HCT116 (cell line): Measurements from ENCODE around the gene FFAR4. TPM values are rescaled to one million over a fixed set of nuclear protein-coding genes. Genes with fewer than 3 reads are reported as not detected.

Experiments used
- ATAC-seq: fragments of 200-7000 bp; cut with Tn5 transposase; 2 replicates; pipeline ENCODE4 v1.9.1; 2020; ENCODE audit warnings: mild to moderate bottlenecking, moderate library complexity
- BruUV-seq: library from RNA; stranded (reverse); fragments of 400-500 nt; replicated peaks from 2 replicates; lab custom pipeline; 2021; lab: Mats Ljungman, UMichigan
- CTCF ChIA-PET: fragments of 300-600 bp; sonication (Branson Sonifier 250); formaldehyde crosslinking; loops from one replicate; lab custom pipeline; 2021; ENCODE audit warnings: antibody characterized with exemption; lab: Charles Lee
- POLR2A ChIA-PET: fragments of 300-600, 350-600 bp; sonication (Branson Sonifier 250); formaldehyde crosslinking; loops from one replicate; lab custom pipeline; 2021; ENCODE audit warnings: antibody characterized with exemption; lab: Charles Lee
- RAD21 ChIA-PET, 2 experiments: fragments of 300-600 bp; sonication (Branson Sonifier 250); formaldehyde crosslinking; loops; one replicate each; lab custom pipeline; 2023; ENCODE audit warnings: low total read pairs in 2 of 2; ENCODE audit not compliant: uncharacterized antibody in 2 of 2, unreplicated experiment in 2 of 2, low non-redundant PET in 1 of 2; lab: Charles Lee
- DNase-seq: peaks from one replicate; pipeline ENCODE4 v3.0.0-alpha.2; 2010; ENCODE audit warnings: low read depth, low spot score
- H2AFZ ChIP-seq: fragments of 200-600 bp; shearing (Covaris generic), sonication (generic); 2 replicates; pipeline ENCODE4 v1.6.1; 2017; ENCODE audit warnings: low read depth, mixed run types, mixed read lengths, antibody characterized with exemption, low read length; ENCODE audit not compliant: poor library complexity, severe bottlenecking
- H3K27ac ChIP-seq: 2 replicates; pipeline ENCODE4 v1.5.1; 2012; ENCODE audit warnings: low read depth, low read length
- H3K27me3 ChIP-seq: fragments of 200-600 bp; sonication (generic); 2 replicates; pipeline ENCODE4 v1.6.1; 2016; ENCODE audit warnings: mixed run types, low read length, mixed read lengths; ENCODE audit not compliant: insufficient read depth
- H3K36me3 ChIP-seq, 2 experiments: fragments of 200-500 bp in 1 of 2; fragments of 200-600 bp in 1 of 2; sonication (Bioruptor generic) in 1 of 2; sonication (generic) in 1 of 2; 2 replicates each; pipeline versions ENCODE4 v1.5.1 to v1.6.1; 2014 to 2016; ENCODE audit warnings: low read length in 2 of 2, inconsistent platforms in 1 of 2, mixed read lengths in 1 of 2, mixed run types in 1 of 2; ENCODE audit not compliant: insufficient read depth in 2 of 2, control insufficient read depth in 1 of 2
- H3K4me1 ChIP-seq, 2 experiments: fragments of 200-600 bp in 1 of 2; sonication (generic) in 1 of 2; 2 replicates each; pipeline versions ENCODE4 v1.5.1 to v1.6.1; 2012 to 2017; ENCODE audit warnings: low read length in 2 of 2, inconsistent platforms in 1 of 2, mild to moderate bottlenecking in 1 of 2, mixed read lengths in 1 of 2, mixed run types in 1 of 2, moderate library complexity in 1 of 2; ENCODE audit not compliant: insufficient read depth in 2 of 2, control insufficient read depth in 1 of 2
- H3K4me2 ChIP-seq: fragments of 200-600 bp; sonication (generic); 2 replicates; pipeline ENCODE4 v1.6.1; 2017; ENCODE audit warnings: mixed run types, low read length, mixed read lengths
- H3K4me3 ChIP-seq, 2 experiments: fragments of 200-600 bp in 1 of 2; sonication (generic) in 1 of 2; replicated peaks in 1 of 2; 2 replicates each; pipeline ENCODE4 v1.5.1; 2011 to 2016; ENCODE audit warnings: low read length in 2 of 2, control low read depth in 1 of 2, low read depth in 1 of 2, mild to moderate bottlenecking in 1 of 2, mixed read lengths in 1 of 2, mixed run types in 1 of 2
- H3K79me2 ChIP-seq: fragments of 200-600 bp; sonication (generic); 2 replicates; pipeline ENCODE4 v1.6.1; 2017; ENCODE audit warnings: mild to moderate bottlenecking, mixed run types, low read length, moderate library complexity, mixed read lengths; ENCODE audit not compliant: insufficient read depth
- H3K9ac ChIP-seq: fragments of 200-600 bp; sonication (generic); 2 replicates; pipeline ENCODE4 v1.6.1; 2016; ENCODE audit warnings: low read length, mixed read lengths
- H3K9me2 ChIP-seq: fragments of 200-600 bp; sonication (generic), shearing (Covaris generic); 2 replicates; pipeline ENCODE4 v1.6.1; 2017; ENCODE audit warnings: mixed run types, mild to moderate bottlenecking, moderate library complexity; ENCODE audit not compliant: insufficient read depth
- H3K9me3 ChIP-seq, 2 experiments: fragments of 200-500 bp in 1 of 2; fragments of 200-600 bp in 1 of 2; sonication (Bioruptor generic) in 1 of 2; sonication (generic) in 1 of 2; 2 replicates each; pipeline ENCODE4 v1.6.1; 2014 to 2017; ENCODE audit warnings: low read length in 2 of 2, mixed read lengths in 2 of 2, inconsistent platforms in 1 of 2, low read depth in 1 of 2, mild to moderate bottlenecking in 1 of 2, mixed run types in 1 of 2, moderate library complexity in 1 of 2; ENCODE audit not compliant: control insufficient read depth in 1 of 2, insufficient read depth in 1 of 2
- H4K20me1 ChIP-seq: fragments of 200-600 bp; sonication (generic), shearing (Covaris generic); 2 replicates; pipeline ENCODE4 v1.6.1; 2017; ENCODE audit warnings: mixed run types, mild to moderate bottlenecking, moderate library complexity; ENCODE audit not compliant: insufficient read depth
- ATF3 ChIP-seq: IDR thresholded peaks from 2 replicates; pipeline ENCODE4 v1.6.1; 2012
- CBX3 ChIP-seq: IDR thresholded peaks from 2 replicates; pipeline ENCODE4 v1.6.1; 2012; ENCODE audit warnings: low read depth
- EGR1 ChIP-seq: IDR thresholded peaks from 2 replicates; pipeline ENCODE4 v1.6.1; 2012; ENCODE audit warnings: low read depth
- ELF1 ChIP-seq: IDR thresholded peaks from 2 replicates; pipeline ENCODE4 v1.6.1; 2012; ENCODE audit warnings: low read depth, borderline replicate concordance
- JUND ChIP-seq: IDR thresholded peaks from 2 replicates; pipeline ENCODE4 v1.6.1; 2012
- POLR2AphosphoS5 ChIP-seq: IDR thresholded peaks from 2 replicates; pipeline ENCODE4 v1.6.1; 2011; ENCODE audit warnings: mild to moderate bottlenecking, low read depth, low read length, moderate library complexity
- REST ChIP-seq: IDR thresholded peaks from 2 replicates; pipeline ENCODE4 v1.6.1; 2012; ENCODE audit warnings: low read depth
- SIN3A ChIP-seq: IDR thresholded peaks from 2 replicates; pipeline ENCODE4 v1.6.1; 2012; ENCODE audit warnings: low read depth
- SRF ChIP-seq: IDR thresholded peaks from 2 replicates; pipeline ENCODE4 v1.6.1; 2012; ENCODE audit warnings: low read depth
- TCF7L2 ChIP-seq: IDR thresholded peaks from 2 replicates; pipeline ENCODE4 v1.7.0; 2011; ENCODE audit warnings: borderline replicate concordance, inconsistent platforms; ENCODE audit not compliant: insufficient read depth, insufficient read length; ENCODE audit errors: extremely low read depth
- ZFX ChIP-seq: fragments of 450-650 bp; IDR thresholded peaks from 2 replicates; pipeline ENCODE4 v1.6.1; 2017
- intact Hi-C: fragments of 100-400 bp; cut with micrococcal nuclease; formaldehyde crosslinking; loops from 2 replicates; pipeline ENCODE4 v1.10.0; 2022
- total RNA-seq: library from RNA; stranded (reverse); gene quantifications from one replicate; pipeline ENCODE4 v1.2.1, GENCODE V29; 2021; ENCODE audit not compliant: unreplicated experiment

Gene FFAR4
- total RNA-seq, 1 experiment from 2014 or later = not detected

- no peak overlapping the region for H3K9ac ChIP-seq
- H3K9me2 ChIP-seq = no peaks in the 10 kb centered on the region
- no peaks in the 10 kb centered on the region for H3K9me3 ChIP-seq
- H3K4me1 ChIP-seq = no peaks in the 10 kb centered on the region
- no peaks in the 10 kb centered on the region for H4K20me1 ChIP-seq
- intact Hi-C loops = no loop called here
- H3K79me2 ChIP-seq = no peaks in the 10 kb centered on the region
- DNase-seq (no peak), ATAC-seq (no peak)
- no peak overlapping the region for H3K4me2 ChIP-seq
- ChIA-PET RAD21 (no interaction called here), POLR2A (no interaction called here), CTCF (no interaction called here)
- no peak overlapping the region for H3K4me3 ChIP-seq
- no peaks in the 10 kb centered on the region for H3K36me3 ChIP-seq
- H3K27me3 ChIP-seq = no peaks in the 10 kb centered on the region
- TF ChIP-seq SRF (no peak), TCF7L2 (no peak), ATF3 (no peak), SIN3A (no peak), ZFX (no peak), CBX3 (no peak), ELF1 (no peak), REST (no peak), POLR2AphosphoS5 (no peak), JUND (no peak), EGR1 (no peak)
- H2AFZ ChIP-seq = no peak overlapping the region
- no TSS peak for BruUV-seq
- H3K27ac ChIP-seq = no peak overlapping the region
Measured at GRCh38 chr10:93613126-93613525, 46.7 kb downstream of the FFAR4 start.
